Measurements from ENCODE around the gene TEX22. TPM values are rescaled to one million over a fixed set of nuclear protein-coding genes. Genes with fewer than 3 reads are reported as not detected.

TEX22 gene
- total RNA-seq, 1 donor from 2014 or later = 3.2 TPM

- DNase-seq (no peak), ATAC-seq (no peak)
- Histone ChIP-seq H3K27me3 (no peaks in the 10 kb centered on the region), H3K9me3 (no peaks in the 10 kb centered on the region), H3K36me3 (peaks cover 13% of the 10 kb centered on the region), H3K27ac (no peak overlapping the region), H3K4me3 (no peak overlapping the region), H3K4me1 (peaks cover 5% of the 10 kb centered on the region)
- no peak for TF ChIP-seq CTCF (IDR thresholded peaks at IDR 0.05)
- intact Hi-C loops (cut with DNase I) = no loop called here
Measured at GRCh38 chr14:105445901-105446845, 47.8 kb downstream of the TEX22 start.

GRCh38 chr14:105446971-105447370, 48.6 kb downstream of the TEX22 start:
- ATAC-seq = no peak
- H3K27me3 ChIP-seq = no peaks in the 10 kb centered on the region
- no peak for DNase-seq
- H3K4me3 ChIP-seq = no peak overlapping the region
- TF ChIP-seq CTCF (IDR thresholded peaks at IDR 0.05) = no peak
- peaks cover 5% of the 10 kb centered on the region for H3K4me1 ChIP-seq
- H3K36me3 ChIP-seq = peaks cover 19% of the 10 kb centered on the region
- intact Hi-C loops (cut with DNase I) = no loop called here
- H3K27ac ChIP-seq = no peak overlapping the region
- H3K9me3 ChIP-seq = no peaks in the 10 kb centered on the region

- Histone ChIP-seq H3K36me3 (peaks cover 27% of the 10 kb centered on the region), H3K9me3 (no peaks in the 10 kb centered on the region), H3K4me3 (no peak overlapping the region), H3K27ac (no peak overlapping the region), H3K4me1 (peaks cover 5% of the 10 kb centered on the region), H3K27me3 (no peaks in the 10 kb centered on the region)
- ATAC-seq (no peak), DNase-seq (no peak)
- no peak for TF ChIP-seq CTCF (IDR thresholded peaks at IDR 0.05)
- intact Hi-C loops (cut with DNase I) = no loop called here
Measured at GRCh38 chr14:105447651-105448640, 49.6 kb downstream of the TEX22 start.

GRCh38 chr14:105448706-105449111, 50.4 kb downstream of the TEX22 start:
- Histone ChIP-seq H3K27me3 (no peaks in the 10 kb centered on the region), H3K27ac (no peak overlapping the region), H3K36me3 (peaks cover 32% of the 10 kb centered on the region), H3K4me3 (no peak overlapping the region), H3K9me3 (no peaks in the 10 kb centered on the region), H3K4me1 (peaks cover 5% of the 10 kb centered on the region)
- peak; percentile 91 for TF ChIP-seq CTCF (IDR thresholded peaks at IDR 0.05)
- intact Hi-C loops (cut with DNase I) = no loop called here
- peak; percentile 84 for DNase-seq
- ATAC-seq = peak; percentile 90

- intact Hi-C loops (cut with DNase I) = no loop called here
- TF ChIP-seq CTCF (IDR thresholded peaks at IDR 0.05) = no peak
- peaks cover 5% of the 10 kb centered on the region for H3K4me1 ChIP-seq
- DNase-seq (no peak), ATAC-seq (no peak)
- H3K27ac ChIP-seq = no peak overlapping the region
- H3K36me3 ChIP-seq = peaks cover 40% of the 10 kb centered on the region
- H3K4me3 ChIP-seq = no peak overlapping the region
- no peaks in the 10 kb centered on the region for H3K9me3 ChIP-seq
- no peaks in the 10 kb centered on the region for H3K27me3 ChIP-seq
Measured at GRCh38 chr14:105449276-105450122, 51.2 kb downstream of the TEX22 start.
